HG03066 (cell line): ENCODE data around the gene ACSL4.

Source experiments
- ATAC-seq: cut with Tn5 transposase; IDR thresholded peaks from one replicate; pipeline ENCODE4 v1.9.1; 2021; ENCODE audit warnings: low read depth; ENCODE audit not compliant: unreplicated experiment

ACSL4 gene

DNA sequence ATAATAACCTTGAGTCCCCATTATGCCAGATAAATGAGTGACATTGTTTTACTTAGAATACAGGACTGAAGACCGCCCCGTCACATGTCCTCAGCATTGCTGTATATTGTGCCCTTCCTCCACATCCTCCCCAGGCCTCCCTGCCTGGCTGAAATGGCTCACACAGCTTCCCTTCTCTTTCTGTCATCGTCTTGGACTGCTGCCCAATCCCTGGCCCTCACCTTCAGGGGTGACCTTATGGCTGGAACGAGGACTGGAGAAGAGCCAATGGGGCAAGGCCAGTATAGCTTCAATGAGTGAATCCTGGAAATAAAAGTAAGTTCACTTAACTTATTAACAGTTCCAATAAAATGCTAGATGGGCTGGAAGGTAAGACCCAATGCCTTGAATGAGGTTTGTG, 110.8 kb downstream of the ACSL4 start:
- no peak for ATAC-seq

GRCh38 chrX:109619771-109620170, 113.3 kb downstream of the ACSL4 start:
- ATAC-seq = no peak

DNA sequence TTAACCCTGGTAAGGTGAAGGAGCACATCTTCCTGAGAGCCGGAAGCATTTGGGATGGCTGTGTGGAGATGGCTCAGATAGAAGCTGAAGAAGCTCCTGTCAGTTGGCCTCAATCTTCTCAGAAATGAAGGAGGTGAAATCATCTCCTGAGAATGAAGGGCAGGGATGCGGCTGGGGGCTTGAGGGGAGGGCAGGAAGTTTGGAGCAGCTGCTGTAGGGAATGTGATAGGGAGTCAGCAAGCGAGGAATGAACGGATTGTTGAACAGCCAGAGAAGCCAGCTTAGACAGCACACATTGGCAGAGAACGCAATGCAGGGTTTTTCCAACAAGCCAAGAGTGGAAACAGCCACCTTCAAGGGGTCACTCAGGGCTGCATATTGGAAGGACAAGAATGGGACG, 118.1 kb downstream of the ACSL4 start:
- no peak for ATAC-seq

- ATAC-seq = no peak
Measured at GRCh38 chrX:109601486-109601885, 131.6 kb downstream of the ACSL4 start.

GRCh38 chrX:109600237-109600651, 132.8 kb downstream of the ACSL4 start:
- no peak for ATAC-seq

- ATAC-seq = no peak
Measured at GRCh38 chrX:109596015-109596414, 137.0 kb downstream of the ACSL4 start.
